Medulla oblongata (tissue), 1 donor: ENCODE results near the gene TCF19.

ENCODE experiments used
- DNase-seq: peaks from one replicate; pipeline ENCODE4 v3.0.0-alpha.2; 2015; ENCODE audit errors: extremely low spot score

TCF19 gene

DNA sequence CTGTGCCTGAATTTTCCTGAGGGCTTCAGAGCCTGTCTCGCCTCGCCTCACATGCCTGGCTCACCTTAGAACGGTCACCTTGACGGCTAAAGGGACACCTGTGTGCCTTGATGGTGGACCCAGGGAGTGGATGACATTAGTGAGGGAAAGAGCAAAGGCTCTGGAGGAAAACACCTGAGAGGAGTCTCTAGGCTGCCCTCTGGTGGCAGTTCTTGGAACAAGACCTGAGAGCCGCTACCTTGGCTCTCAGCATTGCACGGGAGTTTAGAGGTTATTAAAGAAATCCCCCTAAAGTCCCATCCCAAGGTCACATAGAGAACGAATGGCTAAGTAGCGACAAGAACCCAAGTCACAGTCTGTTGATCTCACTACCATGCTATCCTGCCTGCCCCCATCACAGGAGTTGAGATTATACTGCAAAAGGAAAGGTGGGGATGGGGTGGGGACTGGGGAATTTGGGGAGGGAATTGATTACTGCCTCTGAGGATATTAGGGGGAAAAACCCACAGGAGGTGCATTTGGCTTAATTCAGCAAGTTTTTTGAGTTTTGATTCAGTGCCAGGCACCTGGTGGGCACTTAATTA lies 30.2 kb upstream of the TCF19 start:
- peak; percentile 61 for DNase-seq

DNA sequence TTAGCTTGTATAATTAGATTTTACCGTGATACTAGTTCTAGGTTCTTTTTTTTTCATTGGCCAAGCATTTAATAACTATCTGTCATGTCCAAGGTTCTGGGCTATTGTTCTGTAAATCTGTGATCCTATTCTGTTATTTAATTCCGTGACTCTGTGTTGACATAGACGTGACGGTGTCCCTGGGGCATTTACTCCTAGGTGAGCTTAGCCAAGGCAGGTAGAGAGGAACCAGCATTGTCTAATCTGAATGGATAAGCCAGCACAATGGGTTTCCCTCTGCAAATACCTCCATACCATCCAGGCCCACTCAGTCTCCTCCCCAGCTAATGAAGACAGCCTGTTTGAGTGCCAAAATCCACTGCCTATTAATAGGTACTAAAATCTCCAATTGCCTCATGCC lies 29.3 kb upstream of the TCF19 start:
- DNase-seq = no peak

DNA sequence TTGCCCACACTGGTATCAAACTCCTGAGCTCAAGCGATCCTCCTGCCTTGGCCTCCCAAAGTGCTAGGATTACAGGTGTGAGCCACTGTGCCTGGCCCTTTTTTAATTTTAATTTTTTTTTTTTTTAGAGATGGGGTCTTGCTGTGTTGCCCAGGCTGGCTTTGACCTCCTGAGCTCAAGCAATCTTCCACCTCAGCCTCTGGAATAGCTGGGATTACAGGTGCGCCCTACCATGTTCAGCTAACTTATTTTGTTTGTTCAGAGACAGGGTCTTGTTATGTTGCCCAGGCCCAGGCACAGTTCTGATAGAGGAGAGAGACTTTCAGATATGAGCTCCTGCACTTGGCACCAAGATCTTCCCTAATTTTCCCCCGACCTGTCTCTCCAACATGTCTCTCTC lies 27.6 kb upstream of the TCF19 start:
- DNase-seq = no peak

DNA sequence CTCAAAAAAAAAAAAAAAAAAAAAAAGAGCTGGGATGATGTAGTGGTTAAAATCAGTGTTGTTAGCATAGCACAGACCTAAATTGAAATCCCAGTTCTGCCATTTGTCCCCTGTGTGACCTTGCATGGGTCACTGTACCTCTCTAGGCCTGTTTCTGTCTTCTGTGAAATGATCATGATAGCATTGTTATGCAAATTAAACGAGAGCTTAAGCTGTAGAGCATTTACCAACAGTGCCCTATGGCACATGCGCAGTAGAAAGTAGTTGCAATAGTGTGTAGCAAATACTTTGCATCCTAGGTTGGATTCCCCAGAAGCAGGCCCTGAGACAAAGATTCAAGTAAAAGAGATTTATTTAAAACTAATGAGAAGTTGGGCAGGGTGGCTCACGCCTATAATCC lies 26.8 kb upstream of the TCF19 start:
- DNase-seq = no peak

DNA sequence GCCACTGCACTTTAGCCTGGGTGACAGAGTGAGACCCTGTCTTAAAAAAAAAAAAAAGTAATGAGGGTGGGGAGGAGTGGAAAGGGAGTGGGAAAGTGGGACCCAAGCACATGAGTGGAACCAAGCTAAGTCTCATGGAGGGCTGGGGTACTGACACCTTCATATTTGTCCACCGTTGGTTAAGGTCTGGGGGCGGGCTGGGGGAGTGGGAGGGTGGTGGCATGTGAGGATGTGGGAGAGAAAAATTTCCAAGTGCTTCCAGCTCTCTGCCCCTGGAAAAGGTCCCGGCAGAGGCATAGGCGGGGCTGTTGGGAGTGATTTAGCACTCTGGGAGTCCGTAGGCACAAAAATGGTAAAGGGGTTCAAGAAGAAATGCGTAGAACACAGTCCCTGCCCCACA lies 25.6 kb upstream of the TCF19 start:
- no peak for DNase-seq

DNA sequence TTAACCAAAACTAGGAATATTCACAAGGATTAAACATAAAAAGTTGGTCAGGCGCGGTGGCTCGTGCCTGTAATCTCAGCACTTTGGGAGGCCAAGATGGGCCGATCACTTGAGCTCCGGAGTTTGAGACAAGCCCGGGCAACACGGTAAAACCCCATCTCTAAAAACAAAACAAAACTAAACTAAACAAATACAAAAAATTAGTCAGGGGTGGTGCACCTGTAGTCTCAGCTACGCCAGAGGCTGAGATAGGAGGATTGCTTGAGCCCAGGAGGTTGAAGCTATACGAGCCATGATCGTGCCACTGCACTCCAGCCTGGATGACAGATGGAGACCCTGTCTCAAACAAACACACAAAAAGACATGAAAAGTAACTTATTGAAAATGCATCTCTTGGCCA lies 22.7 kb upstream of the TCF19 start:
- DNase-seq = no peak

DNA sequence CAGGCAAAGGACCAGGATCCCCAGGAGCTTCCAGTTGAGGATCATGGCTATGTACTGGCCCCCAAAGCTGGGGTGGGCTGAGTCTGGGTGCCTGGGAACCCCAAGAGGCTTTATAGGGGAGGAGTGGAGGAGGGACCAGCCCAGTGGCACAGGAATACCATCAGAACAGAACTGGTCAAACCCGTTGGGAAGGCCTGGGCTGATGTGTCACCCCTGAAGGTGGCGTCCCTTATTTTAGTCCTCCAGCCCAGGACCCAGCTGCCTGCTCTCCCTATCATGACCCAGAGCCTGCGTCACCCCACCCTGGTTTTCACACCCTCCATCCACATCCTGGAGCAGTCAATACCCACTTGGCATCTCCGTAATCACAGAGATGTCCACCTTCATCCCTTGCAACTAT lies 19.4 kb upstream of the TCF19 start, which contains the start of gene PSORS1C2:
Gene PSORS1C2 (minus strand): TSS at position 85 of the 400 bp plus-strand sequence. CDS start 40 bp downstream, at position 45.
- DNase-seq = no peak

DNA sequence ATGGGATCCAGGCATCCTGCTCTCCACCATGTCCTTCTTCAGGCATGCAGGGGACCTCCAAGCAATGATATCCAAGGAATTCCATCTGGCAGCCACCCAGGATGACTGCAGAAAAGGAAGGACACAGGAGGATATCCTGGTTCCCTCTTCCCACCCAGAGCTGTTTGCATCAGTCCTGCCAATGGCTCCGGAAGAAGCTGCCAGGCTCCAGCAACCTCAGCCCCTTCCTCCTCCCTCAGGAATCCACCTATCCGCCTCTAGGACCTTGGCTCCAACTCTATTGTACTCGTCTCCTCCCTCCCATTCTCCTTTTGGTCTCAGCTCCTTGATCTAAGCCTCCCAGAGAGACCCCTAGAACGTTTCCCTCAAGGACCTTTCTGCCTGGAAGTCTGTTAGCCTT lies 18.8 kb upstream of the TCF19 start:
- DNase-seq = no peak

DNA sequence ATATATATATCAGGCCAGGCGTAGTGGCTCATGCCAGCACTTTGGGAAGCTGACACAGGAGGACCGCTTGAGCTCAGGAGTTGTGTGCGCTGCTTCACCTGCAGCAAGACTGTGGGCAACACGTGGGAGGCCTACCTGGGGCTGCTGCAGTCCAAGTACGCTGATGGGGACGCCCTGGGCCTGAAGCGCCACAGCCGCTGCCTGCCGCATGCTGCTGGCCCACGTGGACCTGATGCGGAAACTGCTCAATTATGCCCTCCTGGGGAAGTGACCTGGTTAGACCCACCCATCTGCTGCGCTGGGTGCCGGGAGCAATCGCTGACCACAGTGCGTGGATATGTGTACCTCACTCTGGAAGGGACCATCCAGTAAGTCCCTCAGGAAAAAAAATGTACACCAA lies 17.7 kb upstream of the TCF19 start:
- no peak for DNase-seq

DNA sequence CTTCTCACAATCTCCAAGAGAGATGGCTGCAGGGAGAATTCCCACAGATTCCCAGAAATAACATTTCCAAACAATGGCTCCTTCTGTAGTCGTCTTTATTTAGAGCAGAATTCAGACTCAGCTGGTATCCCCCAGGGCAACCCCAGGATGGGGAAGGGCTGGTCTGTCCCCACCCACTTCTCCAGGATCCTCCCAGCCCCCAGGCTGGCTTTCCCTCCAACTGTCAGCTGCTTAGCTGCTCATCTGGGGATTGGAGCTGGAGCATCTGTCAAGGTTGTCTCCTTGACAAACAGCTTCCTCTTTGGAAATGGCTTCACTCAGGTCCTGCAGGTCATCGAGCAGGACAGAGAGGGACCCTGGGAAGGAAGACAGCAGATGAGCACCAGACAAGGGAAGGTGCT lies 16.0 kb upstream of the TCF19 start:
- DNase-seq = no peak

DNA sequence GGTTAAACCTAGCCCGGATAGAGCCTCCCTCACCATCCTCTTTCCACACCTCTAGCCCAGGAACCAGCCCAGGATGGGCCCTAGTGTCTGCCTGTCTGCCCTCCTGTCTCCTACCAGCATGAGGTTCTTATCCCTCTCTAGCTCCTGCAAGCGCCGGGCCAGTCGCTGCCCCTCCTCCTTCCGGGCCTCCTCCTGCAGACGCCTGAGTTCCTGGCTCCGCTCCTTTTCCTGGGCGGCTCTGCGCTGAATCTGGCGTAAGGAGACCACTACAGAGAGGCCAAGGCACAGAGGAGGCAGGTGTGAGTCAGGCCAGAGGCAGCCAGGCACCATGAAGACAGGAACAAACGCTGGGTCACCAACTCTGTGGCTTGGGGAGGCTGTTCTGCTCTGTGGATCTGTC lies 15.2 kb upstream of the TCF19 start:
- no peak for DNase-seq

DNA sequence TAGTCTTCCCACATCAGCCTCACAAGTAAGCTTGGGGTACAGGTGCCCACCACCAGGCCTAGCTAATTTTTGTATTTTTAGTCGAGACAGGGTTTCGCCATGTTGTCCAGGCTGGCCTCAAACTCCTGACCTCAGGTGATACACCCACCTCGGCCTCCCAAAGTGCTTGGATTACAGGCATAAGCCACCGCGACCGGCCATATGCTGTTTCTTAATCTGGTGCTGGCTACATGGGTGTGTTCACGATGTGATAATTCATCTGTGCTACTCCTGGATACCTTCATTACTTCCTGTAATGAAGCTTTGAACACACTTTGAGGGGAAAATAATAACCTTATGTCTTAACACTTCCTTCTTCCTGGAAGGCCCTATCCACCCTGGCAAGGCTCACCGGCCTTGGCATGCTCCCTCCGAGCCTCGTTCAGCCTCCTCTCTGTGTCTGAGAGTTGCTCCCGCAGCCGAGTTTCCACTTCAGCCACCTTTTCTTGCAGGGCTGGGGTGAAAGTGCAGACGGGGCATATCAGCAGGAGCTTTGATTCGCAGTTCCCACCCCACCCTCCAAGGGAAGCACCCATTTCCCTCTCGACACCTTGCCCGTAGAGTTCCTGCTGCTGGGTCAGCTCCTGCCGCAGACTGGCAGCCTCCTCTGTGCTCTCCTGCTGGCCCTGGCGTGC lies 14.0 kb upstream of the TCF19 start:
- no peak for DNase-seq

DNA sequence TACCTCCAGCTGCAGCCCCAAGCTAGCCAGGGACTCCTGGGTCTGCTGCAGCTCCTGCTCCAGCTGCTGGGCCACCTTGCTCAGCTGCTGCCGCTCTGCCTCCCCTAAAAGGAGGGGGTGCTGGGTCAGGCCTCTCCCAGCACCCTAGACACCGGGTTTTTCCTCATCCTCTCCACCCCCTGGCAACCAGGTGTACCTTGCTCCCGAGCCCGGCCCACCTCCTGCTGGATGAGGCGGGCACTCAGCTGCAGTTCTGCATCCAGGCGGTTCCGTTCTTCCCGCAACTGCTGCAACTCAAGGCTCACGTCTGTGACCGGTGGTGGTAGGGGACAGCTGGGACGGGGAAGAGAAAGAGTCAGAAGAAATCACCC lies 13.4 kb upstream of the TCF19 start:
- DNase-seq = no peak

DNA sequence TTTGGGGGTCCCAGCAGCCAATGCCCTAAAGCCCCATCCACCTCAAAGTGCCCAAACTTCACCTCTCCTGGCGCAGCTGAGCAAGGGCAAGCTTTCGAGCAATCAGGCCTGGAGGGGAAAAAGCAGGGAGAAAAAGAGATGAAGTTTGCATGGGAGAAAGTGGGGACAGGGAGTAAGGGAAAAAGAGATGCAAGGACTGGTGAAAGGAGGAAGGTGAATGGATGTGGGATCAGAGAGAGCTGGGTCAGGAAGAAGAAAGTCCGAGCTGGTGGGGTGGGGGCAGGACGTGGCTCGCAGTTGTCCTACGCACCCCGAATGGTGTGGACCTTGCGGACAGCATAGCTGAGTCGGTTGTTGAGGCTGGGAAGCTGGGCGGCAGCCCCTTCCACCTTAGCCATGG lies 13.0 kb upstream of the TCF19 start:
- DNase-seq = no peak

DNA sequence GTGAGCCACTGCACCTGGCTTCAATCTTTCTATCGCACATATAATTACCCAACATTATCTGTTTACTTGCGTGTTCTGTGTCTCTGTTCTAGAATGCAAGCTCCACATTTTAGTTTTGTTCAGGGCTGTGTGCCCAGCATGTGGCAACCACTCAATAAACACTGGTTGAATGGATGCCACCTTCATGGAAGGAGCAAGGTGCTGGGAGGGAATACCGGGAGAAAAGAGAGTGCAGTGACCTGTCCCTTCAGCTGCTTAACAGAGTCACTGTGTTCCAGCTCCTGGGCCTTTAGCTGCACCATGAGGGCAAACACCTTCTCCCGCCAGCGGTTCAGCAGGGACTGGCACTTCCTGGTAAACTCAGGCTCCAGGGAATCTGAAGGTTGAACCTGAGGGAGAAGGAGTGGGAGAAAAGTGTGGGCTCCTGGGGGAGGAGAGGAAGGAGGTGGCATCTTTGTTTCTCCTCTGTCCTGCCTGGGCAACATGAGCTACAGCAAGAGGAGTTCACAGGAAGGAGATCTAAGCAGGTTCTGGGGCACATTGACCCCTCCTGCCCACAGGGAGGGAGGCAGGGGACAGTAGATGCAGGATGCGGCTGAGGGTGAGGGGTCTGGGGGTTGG lies 8.5 kb upstream of the TCF19 start:
- DNase-seq = no peak

DNA sequence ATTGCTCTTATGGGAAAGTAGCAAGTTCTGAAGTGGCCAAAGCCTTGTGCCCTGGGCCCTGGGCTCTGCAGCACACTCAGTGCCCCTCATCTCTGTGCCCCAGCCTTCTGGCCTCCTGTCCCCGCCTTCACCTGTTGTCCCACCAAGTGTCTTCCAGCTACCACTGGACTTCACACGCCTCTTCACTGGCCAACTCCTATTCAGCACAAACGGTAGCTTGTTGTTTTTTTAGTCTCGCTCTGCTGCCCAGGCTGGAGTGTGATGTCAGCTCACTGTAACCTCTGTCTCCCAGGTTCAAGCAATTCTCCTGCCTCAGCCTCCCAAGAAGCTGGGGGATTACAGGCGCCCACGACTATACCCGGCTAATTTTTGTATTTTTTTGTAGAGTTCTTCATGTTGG lies 5.6 kb upstream of the TCF19 start:
- no peak for DNase-seq

DNA sequence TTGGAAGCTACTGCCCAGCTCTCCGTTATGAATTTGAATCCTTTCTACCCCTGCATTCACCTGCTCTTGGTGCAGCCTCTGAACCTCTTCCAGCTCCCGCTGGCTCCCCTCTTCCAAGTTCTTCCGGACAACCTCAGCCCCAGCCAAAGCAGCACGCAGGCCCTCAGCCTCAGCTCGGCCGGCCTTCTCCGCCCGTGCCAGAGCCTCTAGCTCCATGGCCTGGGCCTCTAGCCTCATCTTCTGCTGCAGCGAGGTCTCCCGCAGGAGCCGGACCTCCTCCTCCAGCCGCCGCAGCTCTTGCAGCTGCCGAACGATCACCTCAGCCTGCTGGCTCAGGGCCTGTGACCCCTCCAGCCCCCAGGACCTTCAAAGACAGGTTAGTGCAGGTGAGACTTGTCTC lies 4.0 kb upstream of the TCF19 start:
- DNase-seq = no peak

DNA sequence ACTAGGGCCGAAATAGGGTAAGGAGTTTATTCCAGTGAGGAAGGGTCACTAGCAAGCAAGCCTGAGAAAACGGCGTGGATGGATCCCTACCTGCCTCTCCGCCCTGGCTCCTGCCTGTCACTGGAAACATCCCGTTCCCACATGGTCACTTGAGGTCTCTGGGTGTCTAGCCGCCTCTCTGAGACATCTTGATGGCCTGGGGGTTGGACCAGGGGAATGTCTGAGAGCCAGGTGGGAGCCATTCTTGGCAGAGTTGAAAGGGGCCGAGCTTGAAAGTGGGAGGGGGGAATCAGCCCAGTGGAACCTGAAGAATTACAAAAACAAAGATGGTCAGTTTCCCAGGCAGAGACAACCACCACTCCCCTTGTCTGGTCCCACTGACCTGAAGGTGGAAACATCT lies 1.7 kb upstream of the TCF19 start:
- DNase-seq = no peak

DNA sequence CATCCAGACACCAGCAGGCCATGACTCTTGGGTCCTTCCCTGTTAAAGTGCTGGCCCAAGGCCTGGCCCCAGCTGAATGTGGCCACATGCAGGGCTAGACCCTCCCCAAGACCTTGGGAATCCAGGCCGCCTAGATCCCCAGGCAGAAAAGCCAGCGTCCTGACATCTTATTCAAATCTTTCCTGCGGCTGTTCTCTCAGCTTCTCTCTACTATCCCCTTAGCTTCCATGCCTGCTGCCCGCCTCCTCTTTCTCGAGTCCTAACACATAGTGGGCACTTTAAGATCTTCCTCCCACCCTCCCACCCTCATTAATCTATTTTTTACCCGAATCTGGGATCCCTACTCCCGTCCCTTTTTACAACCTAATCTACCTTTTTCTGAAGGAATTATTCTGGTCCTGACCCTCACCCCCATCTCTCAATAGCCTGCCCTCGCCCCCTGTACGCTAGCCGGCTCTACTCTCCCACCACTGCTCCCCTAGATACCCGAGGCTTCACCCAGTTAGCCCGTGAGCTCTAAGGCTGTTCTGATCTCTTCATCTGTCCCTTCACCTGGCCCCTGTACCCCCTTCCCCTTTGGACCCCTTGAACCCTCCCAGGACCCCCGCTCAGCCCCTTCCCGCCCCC lies 763 bp upstream of the TCF19 start, which contains the start of gene CCHCR1:
Gene CCHCR1 (minus strand): TSS at position 290 of the 627 bp plus-strand sequence. CDS start 202 bp downstream, at position 88.
- no peak for DNase-seq

DNA sequence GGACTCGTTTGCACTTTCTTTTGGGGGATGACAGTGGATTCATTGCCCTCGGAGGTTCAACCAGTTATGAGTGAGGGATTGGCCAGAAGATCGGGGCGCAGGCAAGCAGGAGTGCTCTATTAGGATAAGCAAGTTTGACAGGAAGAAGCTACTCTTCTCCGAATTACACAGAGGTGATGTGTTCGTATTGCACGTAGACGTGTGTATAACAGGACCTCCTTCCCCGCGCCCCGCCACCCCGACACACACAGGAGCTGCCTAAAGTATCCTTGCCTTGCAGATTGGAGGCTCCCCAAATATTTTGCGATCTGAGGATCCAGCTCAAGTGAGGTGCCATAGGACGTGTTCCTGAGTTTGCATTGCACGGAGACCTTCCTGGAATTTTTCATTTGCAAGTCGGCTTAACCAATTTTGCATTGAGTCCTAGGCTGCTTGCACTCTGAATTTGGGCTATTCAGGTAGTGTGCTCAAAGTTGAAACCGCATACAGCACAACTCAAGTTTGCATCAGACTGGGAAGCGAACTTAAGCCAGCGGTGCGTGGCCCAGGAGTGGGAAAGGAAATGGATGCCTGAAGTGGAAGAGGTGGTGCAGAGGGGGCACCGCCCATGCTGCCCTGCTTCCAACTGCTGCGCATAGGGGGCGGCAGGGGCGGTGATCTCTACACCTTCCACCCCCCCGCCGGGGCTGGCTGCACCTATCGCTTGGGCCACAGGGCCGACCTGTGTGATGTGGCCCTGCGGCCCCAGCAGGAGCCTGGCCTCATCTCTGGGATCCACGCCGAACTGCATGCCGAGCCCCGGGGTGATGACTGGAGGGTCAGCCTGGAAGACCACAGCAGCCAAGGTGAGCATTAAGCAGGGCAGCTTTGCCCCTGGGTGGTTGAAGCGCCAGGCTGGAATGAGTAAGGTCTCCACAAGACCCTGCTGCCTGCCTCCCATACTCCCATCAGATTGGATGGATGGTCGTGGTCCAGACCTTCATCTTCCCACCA lies 770 bp downstream of the TCF19 start:
- DNase-seq = no peak

DNA sequence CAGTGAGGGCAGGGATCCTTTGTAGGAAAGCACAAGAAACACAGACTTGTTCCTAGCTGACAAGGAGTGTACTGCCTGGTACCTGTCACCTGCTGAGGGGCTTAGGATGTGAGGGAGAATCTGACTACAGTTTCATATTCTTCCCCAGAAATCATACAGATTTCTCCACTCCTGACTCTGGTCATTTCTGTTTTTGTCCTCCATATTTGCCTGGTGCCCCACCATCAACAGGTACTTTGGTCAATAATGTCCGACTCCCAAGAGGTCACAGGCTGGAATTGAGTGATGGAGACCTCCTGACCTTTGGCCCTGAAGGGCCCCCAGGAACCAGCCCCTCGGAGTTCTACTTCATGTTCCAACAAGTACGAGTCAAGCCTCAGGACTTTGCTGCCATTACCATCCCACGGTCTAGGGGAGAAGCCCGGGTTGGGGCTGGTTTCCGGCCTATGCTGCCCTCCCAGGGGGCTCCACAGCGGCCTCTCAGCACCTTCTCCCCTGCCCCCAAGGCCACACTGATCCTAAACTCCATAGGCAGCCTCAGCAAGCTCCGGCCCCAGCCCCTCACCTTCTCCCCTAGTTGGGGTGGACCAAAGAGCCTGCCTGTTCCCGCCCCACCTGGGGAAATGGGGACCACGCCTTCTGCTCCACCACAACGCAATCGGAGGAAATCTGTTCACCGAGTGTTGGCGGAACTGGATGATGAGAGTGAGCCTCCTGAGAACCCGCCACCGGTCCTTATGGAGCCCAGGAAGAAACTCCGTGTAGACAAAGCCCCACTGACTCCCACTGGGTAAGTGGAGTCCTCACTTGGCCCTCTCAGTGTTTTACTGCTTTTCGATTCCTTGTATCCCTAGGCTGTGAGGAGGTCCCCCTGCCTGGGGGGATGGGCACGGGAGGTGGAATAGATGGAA lies 3.1 kb downstream of the TCF19 start:
- no peak for DNase-seq
